Liver (tissue), 9 donors: ENCODE results near the gene PPHLN1. TPM values are rescaled to one million over a fixed set of nuclear protein-coding genes. Genes with fewer than 3 reads are reported as not detected.

Experiments
- DNase-seq: peaks from one replicate; pipeline ENCODE4 v3.0.0-alpha.2; 2017; ENCODE audit warnings: low spot score
- H3K27ac ChIP-seq, 2 donors: one replicate each; pipeline ENCODE4 v1.7.0; 2013; ENCODE audit warnings: inconsistent platforms in 2 of 2, low read length in 2 of 2, control low read depth in 1 of 2, low read depth in 1 of 2, mild to moderate bottlenecking in 1 of 2
- H3K27me3 ChIP-seq, 4 donors: one replicate each; pipeline versions ENCODE4 v1.6.1 to v1.7.0; 2013; ENCODE audit warnings: low read length in 3 of 4, inconsistent platforms in 1 of 4, mild to moderate bottlenecking in 1 of 4, moderate library complexity in 1 of 4; ENCODE audit not compliant: control insufficient read depth in 4 of 4, insufficient read depth in 4 of 4
- H3K36me3 ChIP-seq, 4 donors: one replicate each; pipeline versions ENCODE4 v1.6.1 to v1.7.0; 2013; ENCODE audit warnings: low read length in 3 of 4, mild to moderate bottlenecking in 3 of 4, low read depth in 1 of 4, moderate library complexity in 1 of 4; ENCODE audit not compliant: control insufficient read depth in 4 of 4, insufficient read depth in 3 of 4
- H3K4me1 ChIP-seq, 4 donors: one replicate each; pipeline versions ENCODE4 v1.6.1 to v1.7.0; 2013; ENCODE audit warnings: low read length in 3 of 4, mild to moderate bottlenecking in 3 of 4, moderate library complexity in 1 of 4; ENCODE audit not compliant: control insufficient read depth in 4 of 4, insufficient read depth in 4 of 4
- H3K4me3 ChIP-seq, 3 donors: one replicate each; pipeline versions ENCODE4 v1.6.1 to v1.7.0; 2013; ENCODE audit warnings: low read length in 3 of 3, control low read depth in 1 of 3, low read depth in 1 of 3, mild to moderate bottlenecking in 1 of 3
- H3K9ac ChIP-seq, 2 donors: one replicate each; pipeline ENCODE4 v1.7.0; 2013; ENCODE audit warnings: low read length in 2 of 2, mild to moderate bottlenecking in 2 of 2, moderate library complexity in 2 of 2, control low read depth in 1 of 2, low read depth in 1 of 2
- H3K9me3 ChIP-seq, 4 donors: one replicate each; pipeline versions ENCODE4 v1.6.1 to v1.7.0; 2013; ENCODE audit warnings: low read length in 3 of 4; ENCODE audit not compliant: control insufficient read depth in 4 of 4
- EGR1 ChIP-seq, 2 donors: IDR thresholded peaks; 2 replicates each; pipeline ENCODE4 v1.6.1; 2016 to 2018; ENCODE audit warnings: antibody characterized with exemption in 2 of 2, low read depth in 2 of 2
- FOXA2 ChIP-seq: IDR thresholded peaks from 2 replicates; pipeline ENCODE4 v1.6.1; 2016; ENCODE audit warnings: antibody characterized with exemption
- HNF4A ChIP-seq, 2 donors: conservative IDR thresholded peaks; 2 replicates each; pipeline ENCODE4 v1.6.1; 2016; ENCODE audit warnings: antibody characterized with exemption in 2 of 2, mild to moderate bottlenecking in 2 of 2
- JUND ChIP-seq, 2 donors: IDR thresholded peaks; 2 replicates each; pipeline ENCODE4 v1.6.1; 2016; ENCODE audit warnings: antibody characterized with exemption in 2 of 2
- NR2F2 ChIP-seq: IDR thresholded peaks from 2 replicates; pipeline ENCODE4 v1.6.1; 2016; ENCODE audit warnings: antibody characterized with exemption
- RAD21 ChIP-seq, 2 donors: IDR thresholded peaks; 2 replicates each; pipeline ENCODE4 v1.6.1; 2016; ENCODE audit warnings: antibody characterized with exemption in 2 of 2, mild to moderate bottlenecking in 2 of 2
- RXRA ChIP-seq, 2 donors: IDR thresholded peaks; 2 replicates each; pipeline ENCODE4 v1.6.1; 2017 to 2018; ENCODE audit warnings: antibody characterized with exemption in 2 of 2, mild to moderate bottlenecking in 1 of 2
- TAF1 ChIP-seq: conservative IDR thresholded peaks from 2 replicates; pipeline ENCODE4 v1.6.1; 2016; ENCODE audit warnings: antibody characterized with exemption, mild to moderate bottlenecking
- YY1 ChIP-seq: IDR thresholded peaks from 2 replicates; pipeline ENCODE4 v1.6.1; 2016; ENCODE audit warnings: antibody characterized with exemption, mild to moderate bottlenecking
- WGBS: extraction: QIAGEN DNeasy Blood & Tissue Kit; methylation state at CpG from one replicate; pipeline ENCODE4 v1.1.7; 2013; 5-methylcytosine and 5-hydroxymethylcytosine counted together
- polyA plus RNA-seq, 2 donors: library from polyadenylated mRNA; stranded (reverse) in 1 of 2; unstranded in 1 of 2; fragments of 200-250 nt in 1 of 2; fragments of >200 nt in 1 of 2; fragmentation: Nextera tagmentation in 1 of 2; extraction: Ambion mirVana in 1 of 2; gene quantifications; one replicate each; pipeline versions ENCODE4 v1.2.1 to v1.2.3, GENCODE V29; 2013 to 2015
- total RNA-seq, 2 donors: library from RNA; depleted of rRNA; stranded (reverse); fragments of >200 nt; gene quantifications; one replicate each; pipeline ENCODE4 v1.2.3, GENCODE V29; 2014
- TF ChIP-seq, protein P1 (sequence below): IDR thresholded peaks from 2 replicates; pipeline ENCODE4 v1.6.1; 2016; ENCODE audit warnings: antibody characterized with exemption, mild to moderate bottlenecking
- TF ChIP-seq, protein P2 (sequence below): fragments of 150-350 bp; IDR thresholded peaks from 2 replicates; pipeline ENCODE4 v1.5.1; 2017; ENCODE audit warnings: improper control_type of control experiment, low read depth, low read length; ENCODE audit not compliant: missing input control
- TF ChIP-seq, protein P3 (sequence below): IDR thresholded peaks from 2 replicates; pipeline ENCODE4 v1.6.1; 2016; ENCODE audit warnings: antibody characterized with exemption
- TF ChIP-seq, protein P4 (sequence below): IDR thresholded peaks from 2 replicates; pipeline ENCODE4 v1.6.1; 2016; ENCODE audit warnings: antibody characterized with exemption
- TF ChIP-seq, protein P5 (sequence below): IDR thresholded peaks from 2 replicates; pipeline ENCODE4 v1.6.1; 2016; ENCODE audit warnings: antibody characterized with exemption
- donor health status: healthy.
- donor health status: healthy.
- donor health status: healthy.
- donor health status: healthy.
- donor health status: healthy.

The PPHLN1 gene
- total and polyA plus RNA-seq, 4 donors = 11.6 to 40.3 (median 27.7) TPM

DNA sequence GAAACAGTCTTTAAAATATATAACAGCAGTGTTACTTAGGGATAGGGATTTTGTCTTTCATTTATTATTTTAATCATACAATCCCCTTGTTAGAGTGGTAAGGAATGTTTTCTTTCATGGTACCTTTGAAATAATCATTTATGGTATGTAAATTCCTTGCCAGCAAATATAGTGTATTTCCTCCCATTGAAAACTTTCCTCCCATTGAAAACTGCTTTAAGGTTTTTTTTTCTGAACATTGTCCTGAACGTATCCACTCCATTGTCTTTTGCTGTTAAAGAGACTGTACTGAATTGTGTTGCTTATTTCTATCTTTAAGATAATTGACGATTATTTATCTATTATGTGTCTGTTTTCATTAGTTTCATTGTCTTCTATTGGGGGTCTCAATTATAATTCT, 83.5 kb downstream of the PPHLN1 start (continued):
- TF ChIP-seq, protein P1, sequence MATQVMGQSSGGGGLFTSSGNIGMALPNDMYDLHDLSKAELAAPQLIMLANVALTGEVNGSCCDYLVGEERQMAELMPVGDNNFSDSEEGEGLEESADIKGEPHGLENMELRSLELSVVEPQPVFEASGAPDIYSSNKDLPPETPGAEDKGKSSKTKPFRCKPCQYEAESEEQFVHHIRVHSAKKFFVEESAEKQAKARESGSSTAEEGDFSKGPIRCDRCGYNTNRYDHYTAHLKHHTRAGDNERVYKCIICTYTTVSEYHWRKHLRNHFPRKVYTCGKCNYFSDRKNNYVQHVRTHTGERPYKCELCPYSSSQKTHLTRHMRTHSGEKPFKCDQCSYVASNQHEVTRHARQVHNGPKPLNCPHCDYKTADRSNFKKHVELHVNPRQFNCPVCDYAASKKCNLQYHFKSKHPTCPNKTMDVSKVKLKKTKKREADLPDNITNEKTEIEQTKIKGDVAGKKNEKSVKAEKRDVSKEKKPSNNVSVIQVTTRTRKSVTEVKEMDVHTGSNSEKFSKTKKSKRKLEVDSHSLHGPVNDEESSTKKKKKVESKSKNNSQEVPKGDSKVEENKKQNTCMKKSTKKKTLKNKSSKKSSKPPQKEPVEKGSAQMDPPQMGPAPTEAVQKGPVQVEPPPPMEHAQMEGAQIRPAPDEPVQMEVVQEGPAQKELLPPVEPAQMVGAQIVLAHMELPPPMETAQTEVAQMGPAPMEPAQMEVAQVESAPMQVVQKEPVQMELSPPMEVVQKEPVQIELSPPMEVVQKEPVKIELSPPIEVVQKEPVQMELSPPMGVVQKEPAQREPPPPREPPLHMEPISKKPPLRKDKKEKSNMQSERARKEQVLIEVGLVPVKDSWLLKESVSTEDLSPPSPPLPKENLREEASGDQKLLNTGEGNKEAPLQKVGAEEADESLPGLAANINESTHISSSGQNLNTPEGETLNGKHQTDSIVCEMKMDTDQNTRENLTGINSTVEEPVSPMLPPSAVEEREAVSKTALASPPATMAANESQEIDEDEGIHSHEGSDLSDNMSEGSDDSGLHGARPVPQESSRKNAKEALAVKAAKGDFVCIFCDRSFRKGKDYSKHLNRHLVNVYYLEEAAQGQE = no peak
- no peak for TF ChIP-seq RXRA (IDR thresholded peaks at IDR 0.05)
- TF ChIP-seq, protein P2, sequence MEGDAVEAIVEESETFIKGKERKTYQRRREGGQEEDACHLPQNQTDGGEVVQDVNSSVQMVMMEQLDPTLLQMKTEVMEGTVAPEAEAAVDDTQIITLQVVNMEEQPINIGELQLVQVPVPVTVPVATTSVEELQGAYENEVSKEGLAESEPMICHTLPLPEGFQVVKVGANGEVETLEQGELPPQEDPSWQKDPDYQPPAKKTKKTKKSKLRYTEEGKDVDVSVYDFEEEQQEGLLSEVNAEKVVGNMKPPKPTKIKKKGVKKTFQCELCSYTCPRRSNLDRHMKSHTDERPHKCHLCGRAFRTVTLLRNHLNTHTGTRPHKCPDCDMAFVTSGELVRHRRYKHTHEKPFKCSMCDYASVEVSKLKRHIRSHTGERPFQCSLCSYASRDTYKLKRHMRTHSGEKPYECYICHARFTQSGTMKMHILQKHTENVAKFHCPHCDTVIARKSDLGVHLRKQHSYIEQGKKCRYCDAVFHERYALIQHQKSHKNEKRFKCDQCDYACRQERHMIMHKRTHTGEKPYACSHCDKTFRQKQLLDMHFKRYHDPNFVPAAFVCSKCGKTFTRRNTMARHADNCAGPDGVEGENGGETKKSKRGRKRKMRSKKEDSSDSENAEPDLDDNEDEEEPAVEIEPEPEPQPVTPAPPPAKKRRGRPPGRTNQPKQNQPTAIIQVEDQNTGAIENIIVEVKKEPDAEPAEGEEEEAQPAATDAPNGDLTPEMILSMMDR = no peak

DNA sequence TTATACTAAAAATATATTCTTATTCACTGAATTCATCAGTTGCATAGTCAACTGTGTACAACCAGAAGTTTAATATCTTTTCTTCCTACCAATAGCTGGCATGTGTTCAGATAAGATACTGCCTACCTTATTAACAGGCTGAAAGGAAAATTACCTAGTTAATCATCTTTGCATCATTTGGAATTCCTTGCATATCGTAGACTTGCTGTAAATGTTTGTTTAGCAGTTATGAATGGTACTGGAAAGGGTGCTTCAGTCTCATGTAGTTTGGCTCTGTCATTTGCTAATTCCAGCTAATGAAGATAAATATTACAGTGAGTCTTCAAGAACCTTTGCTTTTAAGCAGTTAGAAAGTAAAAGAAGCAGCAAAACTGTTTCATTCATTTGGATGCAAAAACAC, 84.4 kb downstream of the PPHLN1 start:
- Histone ChIP-seq H3K27ac (no peak overlapping the region), H3K9me3 (no peaks in the 10 kb centered on the region), H3K36me3 (peaks cover 0 to 6% (median 2%) of the 10 kb centered on the region in 4 donors), H3K27me3 (no peaks in the 10 kb centered on the region), H3K4me3 (no peak overlapping the region), H3K4me1 (no peaks in the 10 kb centered on the region), H3K9ac (no peak overlapping the region)
- TF ChIP-seq YY1 (no peak), RAD21 (IDR thresholded peaks at IDR 0.05) (no peak), JUND (IDR thresholded peaks at IDR 0.05) (no peak), NR2F2 (no peak), RXRA (IDR thresholded peaks at IDR 0.05) (no peak), HNF4A (conservative IDR thresholded peaks at IDR 0.05) (no peak), FOXA2 (no peak), EGR1 (IDR thresholded peaks at IDR 0.05; ENCODE audit: low read depth in 2 of 2) (no peak), TAF1 (no peak)
- TF ChIP-seq, protein P1 = no peak
- TF ChIP-seq, protein P3, sequence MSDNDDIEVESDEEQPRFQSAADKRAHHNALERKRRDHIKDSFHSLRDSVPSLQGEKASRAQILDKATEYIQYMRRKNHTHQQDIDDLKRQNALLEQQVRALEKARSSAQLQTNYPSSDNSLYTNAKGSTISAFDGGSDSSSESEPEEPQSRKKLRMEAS = no peak
- TF ChIP-seq, protein P4, sequence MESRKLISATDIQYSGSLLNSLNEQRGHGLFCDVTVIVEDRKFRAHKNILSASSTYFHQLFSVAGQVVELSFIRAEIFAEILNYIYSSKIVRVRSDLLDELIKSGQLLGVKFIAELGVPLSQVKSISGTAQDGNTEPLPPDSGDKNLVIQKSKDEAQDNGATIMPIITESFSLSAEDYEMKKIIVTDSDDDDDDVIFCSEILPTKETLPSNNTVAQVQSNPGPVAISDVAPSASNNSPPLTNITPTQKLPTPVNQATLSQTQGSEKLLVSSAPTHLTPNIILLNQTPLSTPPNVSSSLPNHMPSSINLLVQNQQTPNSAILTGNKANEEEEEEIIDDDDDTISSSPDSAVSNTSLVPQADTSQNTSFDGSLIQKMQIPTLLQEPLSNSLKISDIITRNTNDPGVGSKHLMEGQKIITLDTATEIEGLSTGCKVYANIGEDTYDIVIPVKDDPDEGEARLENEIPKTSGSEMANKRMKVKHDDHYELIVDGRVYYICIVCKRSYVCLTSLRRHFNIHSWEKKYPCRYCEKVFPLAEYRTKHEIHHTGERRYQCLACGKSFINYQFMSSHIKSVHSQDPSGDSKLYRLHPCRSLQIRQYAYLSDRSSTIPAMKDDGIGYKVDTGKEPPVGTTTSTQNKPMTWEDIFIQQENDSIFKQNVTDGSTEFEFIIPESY = no peak
- TF ChIP-seq, protein P5, sequence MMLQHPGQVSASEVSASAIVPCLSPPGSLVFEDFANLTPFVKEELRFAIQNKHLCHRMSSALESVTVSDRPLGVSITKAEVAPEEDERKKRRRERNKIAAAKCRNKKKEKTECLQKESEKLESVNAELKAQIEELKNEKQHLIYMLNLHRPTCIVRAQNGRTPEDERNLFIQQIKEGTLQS = no peak
- TF ChIP-seq, protein P2 = no peak
- 75% methylated on average over 1 of the region's 1 CpG for WGBS
- no peak for DNase-seq
